HCT116 (cell line): ENCODE data around the gene TSPAN33. TPM values are rescaled to one million over a fixed set of nuclear protein-coding genes. Genes with fewer than 3 reads are reported as not detected.

Source experiments
- ATAC-seq: fragments of 200-7000 bp; cut with Tn5 transposase; 2 replicates; pipeline ENCODE4 v1.9.1; 2020; ENCODE audit warnings: mild to moderate bottlenecking, moderate library complexity
- BruUV-seq: library from RNA; stranded (reverse); fragments of 400-500 nt; replicated peaks from 2 replicates; lab custom pipeline; 2021; lab: Mats Ljungman, UMichigan
- CTCF ChIA-PET: fragments of 300-600 bp; sonication (Branson Sonifier 250); formaldehyde crosslinking; loops from one replicate; lab custom pipeline; 2021; ENCODE audit warnings: antibody characterized with exemption; lab: Charles Lee
- POLR2A ChIA-PET: fragments of 300-600, 350-600 bp; sonication (Branson Sonifier 250); formaldehyde crosslinking; loops from one replicate; lab custom pipeline; 2021; ENCODE audit warnings: antibody characterized with exemption; lab: Charles Lee
- RAD21 ChIA-PET, 2 experiments: fragments of 300-600 bp; sonication (Branson Sonifier 250); formaldehyde crosslinking; loops; one replicate each; lab custom pipeline; 2023; ENCODE audit warnings: low total read pairs in 2 of 2; ENCODE audit not compliant: uncharacterized antibody in 2 of 2, unreplicated experiment in 2 of 2, low non-redundant PET in 1 of 2; lab: Charles Lee
- DNase-seq: peaks from one replicate; pipeline ENCODE4 v3.0.0-alpha.2; 2010; ENCODE audit warnings: low read depth, low spot score
- H2AFZ ChIP-seq: fragments of 200-600 bp; shearing (Covaris generic), sonication (generic); 2 replicates; pipeline ENCODE4 v1.6.1; 2017; ENCODE audit warnings: low read depth, mixed run types, mixed read lengths, antibody characterized with exemption, low read length; ENCODE audit not compliant: poor library complexity, severe bottlenecking
- H3K27ac ChIP-seq: 2 replicates; pipeline ENCODE4 v1.5.1; 2012; ENCODE audit warnings: low read depth, low read length
- H3K27me3 ChIP-seq: fragments of 200-600 bp; sonication (generic); 2 replicates; pipeline ENCODE4 v1.6.1; 2016; ENCODE audit warnings: mixed run types, low read length, mixed read lengths; ENCODE audit not compliant: insufficient read depth
- H3K36me3 ChIP-seq, 2 experiments: fragments of 200-500 bp in 1 of 2; fragments of 200-600 bp in 1 of 2; sonication (Bioruptor generic) in 1 of 2; sonication (generic) in 1 of 2; 2 replicates each; pipeline versions ENCODE4 v1.5.1 to v1.6.1; 2014 to 2016; ENCODE audit warnings: low read length in 2 of 2, inconsistent platforms in 1 of 2, mixed read lengths in 1 of 2, mixed run types in 1 of 2; ENCODE audit not compliant: insufficient read depth in 2 of 2, control insufficient read depth in 1 of 2
- H3K4me1 ChIP-seq, 2 experiments: fragments of 200-600 bp in 1 of 2; sonication (generic) in 1 of 2; 2 replicates each; pipeline versions ENCODE4 v1.5.1 to v1.6.1; 2012 to 2017; ENCODE audit warnings: low read length in 2 of 2, inconsistent platforms in 1 of 2, mild to moderate bottlenecking in 1 of 2, mixed read lengths in 1 of 2, mixed run types in 1 of 2, moderate library complexity in 1 of 2; ENCODE audit not compliant: insufficient read depth in 2 of 2, control insufficient read depth in 1 of 2
- H3K4me2 ChIP-seq: fragments of 200-600 bp; sonication (generic); 2 replicates; pipeline ENCODE4 v1.6.1; 2017; ENCODE audit warnings: mixed run types, low read length, mixed read lengths
- H3K4me3 ChIP-seq, 2 experiments: fragments of 200-600 bp in 1 of 2; sonication (generic) in 1 of 2; replicated peaks in 1 of 2; 2 replicates each; pipeline ENCODE4 v1.5.1; 2011 to 2016; ENCODE audit warnings: low read length in 2 of 2, control low read depth in 1 of 2, low read depth in 1 of 2, mild to moderate bottlenecking in 1 of 2, mixed read lengths in 1 of 2, mixed run types in 1 of 2
- H3K79me2 ChIP-seq: fragments of 200-600 bp; sonication (generic); 2 replicates; pipeline ENCODE4 v1.6.1; 2017; ENCODE audit warnings: mild to moderate bottlenecking, mixed run types, low read length, moderate library complexity, mixed read lengths; ENCODE audit not compliant: insufficient read depth
- H3K9ac ChIP-seq: fragments of 200-600 bp; sonication (generic); 2 replicates; pipeline ENCODE4 v1.6.1; 2016; ENCODE audit warnings: low read length, mixed read lengths
- H3K9me2 ChIP-seq: fragments of 200-600 bp; sonication (generic), shearing (Covaris generic); 2 replicates; pipeline ENCODE4 v1.6.1; 2017; ENCODE audit warnings: mixed run types, mild to moderate bottlenecking, moderate library complexity; ENCODE audit not compliant: insufficient read depth
- H3K9me3 ChIP-seq, 2 experiments: fragments of 200-500 bp in 1 of 2; fragments of 200-600 bp in 1 of 2; sonication (Bioruptor generic) in 1 of 2; sonication (generic) in 1 of 2; 2 replicates each; pipeline ENCODE4 v1.6.1; 2014 to 2017; ENCODE audit warnings: low read length in 2 of 2, mixed read lengths in 2 of 2, inconsistent platforms in 1 of 2, low read depth in 1 of 2, mild to moderate bottlenecking in 1 of 2, mixed run types in 1 of 2, moderate library complexity in 1 of 2; ENCODE audit not compliant: control insufficient read depth in 1 of 2, insufficient read depth in 1 of 2
- H4K20me1 ChIP-seq: fragments of 200-600 bp; sonication (generic), shearing (Covaris generic); 2 replicates; pipeline ENCODE4 v1.6.1; 2017; ENCODE audit warnings: mixed run types, mild to moderate bottlenecking, moderate library complexity; ENCODE audit not compliant: insufficient read depth
- POLR2A ChIP-seq: IDR thresholded peaks from 2 replicates; pipeline ENCODE4 v1.7.0; 2011; ENCODE audit warnings: borderline replicate concordance; ENCODE audit not compliant: insufficient read depth, insufficient read length; ENCODE audit errors: extremely low read depth
- ZFX ChIP-seq: fragments of 450-650 bp; IDR thresholded peaks from 2 replicates; pipeline ENCODE4 v1.6.1; 2017
- intact Hi-C: fragments of 100-400 bp; cut with micrococcal nuclease; formaldehyde crosslinking; loops from 2 replicates; pipeline ENCODE4 v1.10.0; 2022
- total RNA-seq: library from RNA; stranded (reverse); gene quantifications from one replicate; pipeline ENCODE4 v1.2.1, GENCODE V29; 2021; ENCODE audit not compliant: unreplicated experiment
- TF ChIP-seq, protein P1 (sequence below), 3 experiments: fragments of 200-600 bp in 1 of 3; sonication (generic) in 1 of 3; IDR thresholded peaks in 2 of 3; conservative IDR thresholded peaks in 1 of 3; 2 replicates each; pipeline ENCODE4 v1.5.1; 2012 to 2017; ENCODE audit warnings: low read depth in 2 of 3, low read length in 2 of 3, antibody characterized with exemption in 1 of 3, borderline replicate concordance in 1 of 3, control low read depth in 1 of 3, mild to moderate bottlenecking in 1 of 3, mixed read lengths in 1 of 3, mixed run types in 1 of 3, moderate library complexity in 1 of 3; ENCODE audit not compliant: insufficient read depth in 1 of 3
- TF ChIP-seq, protein P2 (sequence below): IDR thresholded peaks from 2 replicates; pipeline ENCODE4 v1.6.1; 2012

The TSPAN33 gene
- total RNA-seq, 1 experiment from 2014 or later = 22.2 TPM

DNA sequence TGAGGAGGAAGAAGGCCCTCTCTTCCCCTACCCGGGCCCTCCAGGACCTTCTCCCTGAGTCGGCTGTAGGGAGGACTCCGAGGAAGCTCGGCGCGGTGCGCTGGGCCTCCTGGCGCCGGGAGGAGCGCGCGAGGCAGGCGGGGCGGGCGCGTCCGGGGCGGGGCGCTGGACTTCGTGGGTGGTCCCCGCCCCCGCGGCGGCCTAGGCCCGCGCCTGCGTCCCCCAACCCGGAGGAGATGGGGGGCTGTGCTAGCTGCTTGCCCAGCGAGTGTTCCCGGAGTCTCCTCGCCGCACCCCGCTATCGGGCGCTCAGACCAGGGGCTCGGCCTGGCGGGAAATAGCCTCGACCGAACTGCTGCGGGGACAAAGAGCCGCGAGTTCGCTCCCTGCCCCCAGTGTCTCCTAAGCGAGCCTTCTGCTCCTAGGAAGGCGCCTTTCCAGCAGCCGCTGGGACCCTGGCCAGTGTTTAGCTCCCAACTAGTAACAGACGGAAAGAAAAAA, 24.7 kb downstream of the TSPAN33 start:
- H3K9ac ChIP-seq = no peak overlapping the region

More for the DNA sequence above, 24.7 kb downstream of the TSPAN33 start:
- no peaks in the 10 kb centered on the region for H3K79me2 ChIP-seq
- BruUV-seq = no TSS peak
- CTCF ChIA-PET = no interaction called here
- H3K4me2 ChIP-seq = no peak overlapping the region
- H3K4me1 ChIP-seq = no peaks in the 10 kb centered on the region
- intact Hi-C loops = no loop called here
- RAD21 ChIA-PET = no interaction called here
- H3K4me3 ChIP-seq = no peak overlapping the region
- no peaks in the 10 kb centered on the region for H3K9me3 ChIP-seq
- DNase-seq (no peak), ATAC-seq (no peak)
- H3K36me3 ChIP-seq = peaks cover 0 to 2% of the 10 kb centered on the region in 2 experiments; a peak in 1 of 4 replicates
- H4K20me1 ChIP-seq = no peaks in the 10 kb centered on the region
- no peak overlapping the region for H3K27ac ChIP-seq
- H3K9me2 ChIP-seq = no peaks in the 10 kb centered on the region
- no peak overlapping the region for H2AFZ ChIP-seq
- TF ChIP-seq, protein P1, sequence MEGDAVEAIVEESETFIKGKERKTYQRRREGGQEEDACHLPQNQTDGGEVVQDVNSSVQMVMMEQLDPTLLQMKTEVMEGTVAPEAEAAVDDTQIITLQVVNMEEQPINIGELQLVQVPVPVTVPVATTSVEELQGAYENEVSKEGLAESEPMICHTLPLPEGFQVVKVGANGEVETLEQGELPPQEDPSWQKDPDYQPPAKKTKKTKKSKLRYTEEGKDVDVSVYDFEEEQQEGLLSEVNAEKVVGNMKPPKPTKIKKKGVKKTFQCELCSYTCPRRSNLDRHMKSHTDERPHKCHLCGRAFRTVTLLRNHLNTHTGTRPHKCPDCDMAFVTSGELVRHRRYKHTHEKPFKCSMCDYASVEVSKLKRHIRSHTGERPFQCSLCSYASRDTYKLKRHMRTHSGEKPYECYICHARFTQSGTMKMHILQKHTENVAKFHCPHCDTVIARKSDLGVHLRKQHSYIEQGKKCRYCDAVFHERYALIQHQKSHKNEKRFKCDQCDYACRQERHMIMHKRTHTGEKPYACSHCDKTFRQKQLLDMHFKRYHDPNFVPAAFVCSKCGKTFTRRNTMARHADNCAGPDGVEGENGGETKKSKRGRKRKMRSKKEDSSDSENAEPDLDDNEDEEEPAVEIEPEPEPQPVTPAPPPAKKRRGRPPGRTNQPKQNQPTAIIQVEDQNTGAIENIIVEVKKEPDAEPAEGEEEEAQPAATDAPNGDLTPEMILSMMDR (IDR thresholded peaks at IDR 0.05 in 2 of 3, conservative IDR thresholded peaks at IDR 0.05 in 1 of 3; ENCODE audit: borderline replicate concordance in 1 of 3, insufficient read depth in 1 of 3, low read depth in 2 of 3, low read length in 2 of 3) = no peak
- TF ChIP-seq, protein P2, sequence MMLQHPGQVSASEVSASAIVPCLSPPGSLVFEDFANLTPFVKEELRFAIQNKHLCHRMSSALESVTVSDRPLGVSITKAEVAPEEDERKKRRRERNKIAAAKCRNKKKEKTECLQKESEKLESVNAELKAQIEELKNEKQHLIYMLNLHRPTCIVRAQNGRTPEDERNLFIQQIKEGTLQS = no peak
- no peak for TF ChIP-seq ZFX
- no peak for TF ChIP-seq POLR2A
- POLR2A ChIA-PET = no interaction called here
- no peaks in the 10 kb centered on the region for H3K27me3 ChIP-seq
